ENCODE data around the gene DENND5A.
"Not testable (repeated sequence)": the region's sequence is repeated elsewhere in the genome, so short reads cannot be mapped to it uniquely, and the experiment has no call there.

The DENND5A gene

GRCh38 chr11:9103542-9104276 is 161.4 kb downstream of the DENND5A start:
- TF ChIP-seq CTCF (IDR thresholded peaks at IDR 0.05; ENCODE audit: low read depth, low read length, missing control alignments), result no peak
- no peak for DNase-seq (ENCODE audit: extremely low read depth, low read depth)
- H3K4me3 ChIP-seq (replicated peaks; ENCODE audit: low read depth, low read length), result no peak overlapping the region

- DNase-seq (ENCODE audit: extremely low read depth, low read depth), result no peak
- no peak for TF ChIP-seq CTCF (IDR thresholded peaks at IDR 0.05; ENCODE audit: low read depth, low read length, missing control alignments)
- no peak overlapping the region for H3K4me3 ChIP-seq (replicated peaks; ENCODE audit: low read depth, low read length)
Measured at GRCh38 chr11:9099617-9100016, 165.5 kb downstream of the DENND5A start.

GRCh38 chr11:9098455-9098854 is 166.7 kb downstream of the DENND5A start:
- not testable (repeated sequence) for DNase-seq (ENCODE audit: extremely low read depth, low read depth); H3K4me3 ChIP-seq (replicated peaks; ENCODE audit: low read depth, low read length)

- H3K4me3 ChIP-seq (replicated peaks; ENCODE audit: low read depth, low read length); DNase-seq (ENCODE audit: extremely low read depth, low read depth): not testable (repeated sequence)
Measured at GRCh38 chr11:9097186-9097943, 167.8 kb downstream of the DENND5A start.

- TF ChIP-seq CTCF (IDR thresholded peaks at IDR 0.05; ENCODE audit: low read depth, low read length, missing control alignments), result no peak
- no peak overlapping the region for H3K4me3 ChIP-seq (replicated peaks; ENCODE audit: low read depth, low read length)
- DNase-seq (ENCODE audit: extremely low read depth, low read depth), result no peak
Measured at GRCh38 chr11:9096427-9096826, 168.7 kb downstream of the DENND5A start.

GRCh38 chr11:9095421-9095820 is 169.7 kb downstream of the DENND5A start:
- H3K4me3 ChIP-seq (replicated peaks; ENCODE audit: low read depth, low read length), result no peak overlapping the region
- peak; percentile 35 for TF ChIP-seq CTCF (IDR thresholded peaks at IDR 0.05; ENCODE audit: low read depth, low read length, missing control alignments)
- no peak for DNase-seq (ENCODE audit: extremely low read depth, low read depth)

- TF ChIP-seq CTCF (IDR thresholded peaks at IDR 0.05; ENCODE audit: low read depth, low read length, missing control alignments), result no peak
- no peak for DNase-seq (ENCODE audit: extremely low read depth, low read depth)
- H3K4me3 ChIP-seq (replicated peaks; ENCODE audit: low read depth, low read length), result no peak overlapping the region
Measured at GRCh38 chr11:9094420-9094819, 170.7 kb downstream of the DENND5A start.
